DOHH2 (cell line): ENCODE data around the gene SCGB3A1.

Source experiments
- EZH2phosphoT487 ChIP-seq: fragments of 200-600 bp; sonication (generic); IDR thresholded peaks from 2 replicates; pipeline ENCODE4 v1.6.1; 2017; ENCODE audit warnings: borderline replicate concordance, mild to moderate bottlenecking, antibody characterized with exemption, low read length, moderate library complexity, mixed read lengths
- TF ChIP-seq, protein P1 (sequence below): fragments of 200-600 bp; sonication (generic); IDR thresholded peaks from one replicate; pipeline ENCODE4 v1.5.1; 2014; ENCODE audit warnings: antibody characterized with exemption, mild to moderate bottlenecking, low read depth, low read length; ENCODE audit not compliant: poor library complexity, severe bottlenecking

DNA sequence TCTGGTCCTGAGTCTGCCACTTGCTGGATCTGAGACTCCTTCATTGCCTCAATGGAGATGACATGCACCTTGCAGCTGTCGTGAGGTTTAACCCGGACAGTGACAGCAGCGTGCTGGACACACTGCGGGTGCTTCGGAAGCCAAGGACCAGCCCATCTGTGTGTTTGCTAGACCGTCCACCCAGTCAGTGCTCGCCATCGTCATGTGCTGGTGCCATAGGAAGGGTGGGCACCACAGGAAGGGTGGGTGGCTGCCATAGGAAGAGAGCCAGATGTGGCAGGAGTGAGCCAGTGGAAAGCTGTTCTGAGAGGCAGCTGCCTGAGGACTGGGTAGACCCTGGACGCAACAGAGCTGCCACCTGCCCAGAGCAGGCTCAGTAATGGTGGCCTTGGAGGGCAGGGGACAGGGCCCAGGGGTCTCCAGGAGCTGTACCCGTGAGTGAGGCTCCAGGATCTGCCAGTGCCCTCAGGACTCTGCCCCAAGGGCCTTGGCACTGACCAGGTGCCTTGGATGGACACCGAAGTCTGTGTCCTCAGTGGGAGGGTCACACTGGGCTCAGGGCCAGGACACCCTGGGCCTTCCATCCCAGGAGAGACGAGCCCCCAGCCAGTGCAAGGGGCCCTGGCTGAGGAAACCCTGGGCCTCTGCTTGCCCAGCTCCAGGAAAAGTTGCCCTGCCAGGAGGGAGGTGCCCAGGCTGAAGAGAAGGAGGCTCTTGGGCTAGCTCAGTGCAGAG, 36.3 kb upstream of the SCGB3A1 start:
- TF ChIP-seq, protein P1, sequence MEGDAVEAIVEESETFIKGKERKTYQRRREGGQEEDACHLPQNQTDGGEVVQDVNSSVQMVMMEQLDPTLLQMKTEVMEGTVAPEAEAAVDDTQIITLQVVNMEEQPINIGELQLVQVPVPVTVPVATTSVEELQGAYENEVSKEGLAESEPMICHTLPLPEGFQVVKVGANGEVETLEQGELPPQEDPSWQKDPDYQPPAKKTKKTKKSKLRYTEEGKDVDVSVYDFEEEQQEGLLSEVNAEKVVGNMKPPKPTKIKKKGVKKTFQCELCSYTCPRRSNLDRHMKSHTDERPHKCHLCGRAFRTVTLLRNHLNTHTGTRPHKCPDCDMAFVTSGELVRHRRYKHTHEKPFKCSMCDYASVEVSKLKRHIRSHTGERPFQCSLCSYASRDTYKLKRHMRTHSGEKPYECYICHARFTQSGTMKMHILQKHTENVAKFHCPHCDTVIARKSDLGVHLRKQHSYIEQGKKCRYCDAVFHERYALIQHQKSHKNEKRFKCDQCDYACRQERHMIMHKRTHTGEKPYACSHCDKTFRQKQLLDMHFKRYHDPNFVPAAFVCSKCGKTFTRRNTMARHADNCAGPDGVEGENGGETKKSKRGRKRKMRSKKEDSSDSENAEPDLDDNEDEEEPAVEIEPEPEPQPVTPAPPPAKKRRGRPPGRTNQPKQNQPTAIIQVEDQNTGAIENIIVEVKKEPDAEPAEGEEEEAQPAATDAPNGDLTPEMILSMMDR = no peak
- TF ChIP-seq EZH2phosphoT487 = no peak
